HepG2 (cell line): ENCODE results near the gene KCNIP4. TPM values are rescaled to one million over a fixed set of nuclear protein-coding genes. Genes with fewer than 3 reads are reported as not detected.

Experiments used
- ATAC-seq: fragments of 200-7000 bp; cut with Tn5 transposase; 3 replicates; pipeline ENCODE4 v1.9.1; 2020; ENCODE audit warnings: mild to moderate bottlenecking, moderate library complexity
- BruUV-seq: library from RNA; stranded (reverse); fragments of 400-500 nt; replicated peaks from 2 replicates; lab custom pipeline; 2021; lab: Mats Ljungman, UMichigan
- CTCF ChIA-PET: fragments of 300-600 bp; formaldehyde crosslinking; extraction: SDS; loops from one replicate; lab custom pipeline; 2021; ENCODE audit warnings: low total read pairs, inconsistent platforms, low intra/inter-chr PET ratio; lab: Yijun Ruan, JAX
- POLR2A ChIA-PET: fragments of 350-600 bp; sonication (Branson Sonifier 250); formaldehyde crosslinking; loops from one replicate; lab custom pipeline; 2020; ENCODE audit warnings: antibody characterized with exemption, inconsistent platforms; lab: Yijun Ruan, JAX
- DNase-seq: peaks from one replicate; pipeline ENCODE4 v3.0.0-alpha.2; 2015; ENCODE audit warnings: low spot score
- FAIRE-seq: peaks from 3 replicates; lab custom pipeline; 2011; peaks lifted over from hg19 to GRCh38; lab: Jason Lieb, UNC
- H2AFZ ChIP-seq: one replicate; pipeline ENCODE4 v1.6.1; 2011; ENCODE audit warnings: low read length, inconsistent platforms
- H3K27ac ChIP-seq: fragments of 300-600 bp; 3 replicates; pipeline ENCODE4 v1.8.0; 2011; ENCODE audit warnings: mixed run types, mild to moderate bottlenecking, mixed read lengths, low read length, inconsistent platforms; ENCODE audit not compliant: insufficient read depth; ENCODE audit errors: extremely low read length
- H3K27me3 ChIP-seq, 2 experiments: fragments of 200-600 bp in 1 of 2; 2 replicates in 1 of 2; 3 replicates in 1 of 2; pipeline versions ENCODE4 v1.6.0 to v1.8.0; 2011; ENCODE audit warnings: low read length in 2 of 2, mild to moderate bottlenecking in 2 of 2, moderate library complexity in 2 of 2, inconsistent platforms in 1 of 2; ENCODE audit not compliant: insufficient read depth in 2 of 2, control insufficient read depth in 1 of 2
- H3K36me3 ChIP-seq, 2 experiments: fragments of 200-600 bp in 1 of 2; replicated peaks in 1 of 2; 2 replicates in 1 of 2; 3 replicates in 1 of 2; pipeline versions ENCODE4 v1.5.1 to v1.8.0; 2011; ENCODE audit warnings: low read length in 2 of 2, inconsistent platforms in 1 of 2; ENCODE audit not compliant: insufficient read depth in 2 of 2, control insufficient read depth in 1 of 2
- H3K4me1 ChIP-seq: 2 replicates; pipeline ENCODE4 v1.5.1; 2012; ENCODE audit warnings: low read length, inconsistent platforms; ENCODE audit not compliant: insufficient read depth
- H3K4me2 ChIP-seq: 2 replicates; pipeline ENCODE4 v1.6.0; 2011; ENCODE audit warnings: low read depth, low read length, inconsistent platforms
- H3K4me3 ChIP-seq, 3 experiments: fragments of 200-600 bp in 1 of 3; sonication (generic), shearing (Covaris generic) in 1 of 3; replicated peaks in 1 of 3; 2 replicates each; pipeline ENCODE4 v1.5.1; 2011 to 2016; ENCODE audit warnings: low read length in 3 of 3, inconsistent platforms in 2 of 3, low read depth in 2 of 3, mild to moderate bottlenecking in 2 of 3, control low read depth in 1 of 3, mixed read lengths in 1 of 3; ENCODE audit not compliant: insufficient read depth in 1 of 3
- H3K79me2 ChIP-seq: one replicate; pipeline ENCODE4 v1.6.1; 2011; ENCODE audit warnings: low read length, inconsistent platforms; ENCODE audit not compliant: insufficient read depth
- H3K9ac ChIP-seq: 2 replicates; pipeline ENCODE4 v1.6.0; 2011; ENCODE audit warnings: mild to moderate bottlenecking, low read depth, low read length, inconsistent platforms; ENCODE audit not compliant: insufficient read depth
- H3K9me3 ChIP-seq: 2 replicates; pipeline ENCODE4 v1.5.1; 2012; ENCODE audit warnings: mild to moderate bottlenecking, low read length
- H4K20me1 ChIP-seq: 2 replicates; pipeline ENCODE4 v1.6.0; 2011; ENCODE audit warnings: inconsistent platforms, mild to moderate bottlenecking, low read length, moderate library complexity; ENCODE audit not compliant: insufficient read depth
- BCLAF1 ChIP-seq: fragments of 450-650 bp; IDR thresholded peaks from 2 replicates; pipeline ENCODE4 v1.6.1; 2017; ENCODE audit warnings: mild to moderate bottlenecking
- CBX5 ChIP-seq: sonication (generic); formaldehyde crosslinking; IDR thresholded peaks from 2 replicates; pipeline ENCODE4 v1.4.0; 2020; ENCODE audit warnings: missing genetic modification reagents, borderline replicate concordance
- HNRNPLL ChIP-seq: fragments of 200-400 bp; formaldehyde crosslinking; IDR thresholded peaks from 2 replicates; pipeline ENCODE4 v1.6.1; 2017; ENCODE audit warnings: mild to moderate bottlenecking, low read depth, low read length; ENCODE audit not compliant: poor library complexity, severe bottlenecking
- KAT7 ChIP-seq: IDR thresholded peaks from 2 replicates; pipeline ENCODE4 v1.6.1; 2018; ENCODE audit warnings: borderline replicate concordance, missing compliant biosample characterization
- KDM5B ChIP-seq: sonication (generic); formaldehyde crosslinking; IDR thresholded peaks from 2 replicates; pipeline ENCODE4 v1.4.0; 2020; ENCODE audit warnings: missing genetic modification reagents, mild to moderate bottlenecking, borderline replicate concordance
- SP5 ChIP-seq: IDR thresholded peaks from 2 replicates; pipeline ENCODE4 v1.6.1; 2016; ENCODE audit warnings: low read depth, borderline replicate concordance
- TOE1 ChIP-seq: sonication (generic); formaldehyde crosslinking; IDR thresholded peaks from 2 replicates; pipeline ENCODE4 v1.4.0; 2020; ENCODE audit warnings: mild to moderate bottlenecking, missing genetic modification reagents
- ZNF761 ChIP-seq: sonication (generic); formaldehyde crosslinking; conservative IDR thresholded peaks from 2 replicates; pipeline ENCODE4 v1.4.0; 2020; ENCODE audit warnings: mild to moderate bottlenecking, missing genetic modification reagents
- in situ Hi-C: cut with HindIII; loops from 2 replicates; pipeline ENCODE4 v1.10.0; 2017; ENCODE audit warnings: low pct_unique_long_range_greater_than_20kb; ENCODE audit not compliant: extremely low pct_ligation_motif_present
- intact Hi-C: fragments of 100-400 bp; cut with micrococcal nuclease; formaldehyde crosslinking; loops from one replicate; pipeline ENCODE4 v1.10.0; 2022; ENCODE audit not compliant: unreplicated experiment
- polyA plus RNA-seq, 8 experiments: library from polyadenylated mRNA; depleted of rRNA in 3 of 8; stranded (reverse) in 7 of 8; unstranded in 1 of 8; fragments of >200 nt; fragmentation: Illumina TruSeq in 4 of 8; extraction: Trizol in 4 of 8; gene quantifications; 2 replicates each; pipeline versions ENCODE4 v1.2.1 to v1.2.3, GENCODE V29; 2011 to 2016; ENCODE audit warnings: low read depth in 4 of 8, missing spikeins in 1 of 8, mixed read lengths in 1 of 8; ENCODE audit not compliant: insufficient read depth in 1 of 8
- total RNA-seq, 5 experiments: library from RNA; depleted of rRNA; stranded (reverse); fragments of >200 nt; fragmentation: Illumina TruSeq; extraction: Trizol; gene quantifications; 2 replicates each; pipeline ENCODE4 v1.2.3, GENCODE V29; 2016; ENCODE audit warnings: low read depth in 1 of 5
- TF ChIP-seq, protein P1 (sequence below): sonication (generic); formaldehyde crosslinking; IDR thresholded peaks from 2 replicates; pipeline ENCODE4 v1.5.0; 2020; ENCODE audit warnings: mild to moderate bottlenecking, missing genetic modification reagents
- TF ChIP-seq, protein P2 (sequence below): sonication (generic); formaldehyde crosslinking; IDR thresholded peaks from 2 replicates; pipeline ENCODE4 v1.8.1; 2023; ENCODE audit warnings: mild to moderate bottlenecking, moderate library complexity, missing genetic modification reagents
- TF ChIP-seq, protein P3 (sequence below): sonication (generic); IDR thresholded peaks from 2 replicates; pipeline ENCODE4 v1.6.1; 2016; ENCODE audit warnings: low read depth, borderline replicate concordance

KCNIP4 gene
- total and polyA plus RNA-seq, 2 of the 13 experiments (the other 11 are each of a cell fraction or from before 2014, with no cell fraction given) = 0.09 TPM; not detected in 1

GRCh38 chr4:20926529-20926928, 1022.0 kb downstream of the KCNIP4 start:
- in situ Hi-C loops = no loop called here
- no peak for TF ChIP-seq CBX5 (CRISPR knock-in tag)
- no peak for TF ChIP-seq KDM5B (CRISPR knock-in tag)
- no peak for TF ChIP-seq HNRNPLL
- TF ChIP-seq, protein P1, sequence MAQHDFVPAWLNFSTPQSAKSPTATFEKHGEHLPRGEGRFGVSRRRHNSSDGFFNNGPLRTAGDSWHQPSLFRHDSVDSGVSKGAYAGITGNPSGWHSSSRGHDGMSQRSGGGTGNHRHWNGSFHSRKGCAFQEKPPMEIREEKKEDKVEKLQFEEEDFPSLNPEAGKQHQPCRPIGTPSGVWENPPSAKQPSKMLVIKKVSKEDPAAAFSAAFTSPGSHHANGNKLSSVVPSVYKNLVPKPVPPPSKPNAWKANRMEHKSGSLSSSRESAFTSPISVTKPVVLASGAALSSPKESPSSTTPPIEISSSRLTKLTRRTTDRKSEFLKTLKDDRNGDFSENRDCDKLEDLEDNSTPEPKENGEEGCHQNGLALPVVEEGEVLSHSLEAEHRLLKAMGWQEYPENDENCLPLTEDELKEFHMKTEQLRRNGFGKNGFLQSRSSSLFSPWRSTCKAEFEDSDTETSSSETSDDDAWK (CRISPR knock-in tag) = no peak
- TF ChIP-seq, protein P2, sequence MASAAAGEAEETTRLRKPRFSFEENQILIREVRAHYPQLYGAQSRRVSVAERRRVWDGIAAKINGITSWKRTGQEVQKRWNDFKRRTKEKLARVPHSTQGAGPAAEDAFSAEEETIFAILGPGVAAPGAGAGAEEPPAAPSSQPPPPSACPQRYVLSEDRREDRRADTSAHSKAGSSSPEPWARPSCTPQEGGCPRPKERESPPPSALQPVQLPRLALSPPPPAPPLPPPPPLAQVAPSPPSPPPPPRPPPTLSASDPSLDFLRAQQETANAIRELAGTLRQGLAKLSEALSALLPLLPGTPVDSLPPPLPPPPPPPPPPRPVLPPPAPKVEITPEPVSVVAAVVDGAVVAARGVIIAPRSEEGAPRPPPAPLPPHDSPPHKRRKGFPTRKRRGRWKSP (CRISPR knock-in tag) = no peak
- no peak for TF ChIP-seq BCLAF1
- no peak for TF ChIP-seq SP5 (CRISPR knock-in tag)
- no peak for TF ChIP-seq KAT7
- TF ChIP-seq TOE1 = no peak
- TF ChIP-seq, protein P3, sequence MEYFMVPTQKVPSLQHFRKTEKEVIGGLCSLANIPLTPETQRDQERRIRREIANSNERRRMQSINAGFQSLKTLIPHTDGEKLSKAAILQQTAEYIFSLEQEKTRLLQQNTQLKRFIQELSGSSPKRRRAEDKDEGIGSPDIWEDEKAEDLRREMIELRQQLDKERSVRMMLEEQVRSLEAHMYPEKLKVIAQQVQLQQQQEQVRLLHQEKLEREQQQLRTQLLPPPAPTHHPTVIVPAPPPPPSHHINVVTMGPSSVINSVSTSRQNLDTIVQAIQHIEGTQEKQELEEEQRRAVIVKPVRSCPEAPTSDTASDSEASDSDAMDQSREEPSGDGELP = no peak
- no peak for TF ChIP-seq ZNF761 (CRISPR knock-in tag)
- Histone ChIP-seq H3K4me1 (no peaks in the 10 kb centered on the region), H3K4me2 (no peak overlapping the region), H2AFZ (no peak overlapping the region), H3K4me3 (no peak overlapping the region), H3K9ac (no peak overlapping the region), H3K36me3 (no peaks in the 10 kb centered on the region), H3K79me2 (no peaks in the 10 kb centered on the region), H3K27ac (no peak overlapping the region), H4K20me1 (no peaks in the 10 kb centered on the region), H3K27me3 (no peaks in the 10 kb centered on the region), H3K9me3 (peaks cover 53% of the 10 kb centered on the region)
- no peak for FAIRE-seq
- intact Hi-C loops = no loop called here
- POLR2A ChIA-PET = no interaction called here
- ATAC-seq = no peak
- no TSS peak for BruUV-seq
- DNase-seq = no peak
- CTCF ChIA-PET = no interaction called here
